ENCODE results near the gene CFAP77. TPM values are rescaled to one million over a fixed set of nuclear protein-coding genes. Genes with fewer than 3 reads are reported as not detected.

Gene CFAP77
- polyA plus RNA-seq, 3 donors, result not detected

DNA sequence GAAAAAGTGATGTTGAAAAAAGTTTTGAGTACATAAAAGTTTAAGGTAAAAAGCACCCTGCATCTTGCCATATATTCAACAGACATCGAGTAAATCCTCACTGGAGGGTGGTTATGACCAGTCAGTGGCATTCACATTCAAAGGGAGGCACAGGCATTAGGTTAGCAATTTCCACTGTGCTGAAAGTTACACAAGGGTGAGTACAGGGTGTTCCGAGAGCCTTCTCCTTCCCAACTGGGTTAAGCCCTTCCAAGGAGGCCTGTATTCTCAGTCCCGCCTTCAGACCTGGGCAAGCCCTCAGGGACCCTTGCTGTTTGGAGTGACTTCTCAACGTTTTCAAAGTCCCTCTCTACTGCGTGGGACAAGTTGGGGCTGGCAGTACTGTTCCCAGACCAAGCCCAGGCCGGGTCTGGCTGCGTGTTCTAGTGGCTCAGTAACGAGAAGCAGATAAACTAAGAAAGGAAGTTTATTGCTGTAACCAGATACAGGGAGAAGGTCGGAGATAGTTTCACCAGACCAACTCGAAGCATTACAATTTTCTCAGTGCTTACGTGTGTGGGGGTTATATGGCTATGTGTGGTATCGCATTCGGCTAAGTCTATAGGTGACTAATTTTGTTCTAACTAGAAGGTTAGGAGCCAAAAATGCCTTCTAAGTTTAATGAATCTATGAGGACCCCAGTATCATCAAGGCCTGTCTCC is 42.2 kb upstream of the CFAP77 start:
- H3K36me3 Mint-ChIP-seq, result no peaks in the 10 kb centered on the region
- H2AFZ ChIP-seq (ENCODE audit: insufficient read depth, low read depth, low read length, poor library complexity, severe bottlenecking), result peak overlapping the region; percentile 62

DNA sequence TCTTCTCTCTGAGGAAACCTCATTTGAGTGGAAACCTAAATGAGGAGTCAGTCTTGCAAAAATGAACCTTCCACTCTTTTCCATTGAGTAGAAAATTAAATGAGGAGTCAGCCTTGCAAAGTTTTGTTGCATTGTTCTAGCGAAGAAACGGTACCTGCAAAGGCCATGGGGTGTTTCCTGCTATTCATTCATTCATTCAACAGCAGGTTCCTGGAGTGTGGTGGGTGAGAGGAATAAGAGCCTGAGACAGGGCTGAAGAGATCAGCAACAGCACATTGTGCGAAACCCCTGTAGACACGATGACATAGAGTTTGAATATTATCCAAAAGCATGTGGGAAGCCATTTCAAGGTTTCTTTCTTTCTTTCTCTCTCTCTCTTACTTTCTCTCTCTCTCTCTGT is 40.6 kb upstream of the CFAP77 start:
- Mint-ChIP-seq H3K27ac (peak overlapping the region in 3 of 7 donors; percentile 2 to 94 (median 64)), H3K36me3 (peaks cover 0 to 3% of the 10 kb centered on the region in 2 donors), H3K27me3 (ENCODE audit: low read depth in 3 of 3) (peaks cover 0 to 4% (median 4%) of the 10 kb centered on the region in 3 donors), H3K4me1 (peaks cover 87% of the 10 kb centered on the region), H3K4me3 (no peak overlapping the region), H3K9me3 (peaks cover 0 to 5% (median 0%) of the 10 kb centered on the region in 7 donors)
- no peaks in the 10 kb centered on the region for H3K79me2 ChIP-seq (ENCODE audit: insufficient read depth, low read length)
- no CpG with 5 or more reads among the region's 4 CpGs for WGBS (ENCODE audit: insufficient coverage)
- no peak overlapping the region for H2AFZ ChIP-seq (ENCODE audit: insufficient read depth, low read depth, low read length, poor library complexity, severe bottlenecking)
- peaks cover 79 to 92% of the 10 kb centered on the region in 2 donors for H3K4me1 ChIP-seq (ENCODE audit: control insufficient read depth in 1 of 2, insufficient read depth in 2 of 2, low read length in 2 of 2)
- no peak for DNase-seq
- no peak overlapping the region for H3K9ac ChIP-seq (ENCODE audit: insufficient read depth, low read length, poor library complexity, severe bottlenecking)
- no peak overlapping the region for H3K4me2 ChIP-seq (replicated peaks; ENCODE audit: extremely low read depth, low read length, poor library complexity, severe bottlenecking)
- no peaks in the 10 kb centered on the region for H3K36me3 ChIP-seq (replicated peaks in 1 of 2; ENCODE audit: control insufficient read depth in 1 of 2, insufficient read depth in 2 of 2, low read length in 2 of 2)
- intact Hi-C loops (cut with micrococcal nuclease), result no loop called here
- no peak overlapping the region for H3K27ac ChIP-seq (ENCODE audit: low read depth in 1 of 2, low read length in 2 of 2)
- no peak overlapping the region for H3K4me3 ChIP-seq (replicated peaks in 1 of 3; ENCODE audit: low read depth in 2 of 3, low read length in 3 of 3)
- H3K27me3 ChIP-seq (ENCODE audit: control insufficient read depth in 2 of 2, insufficient read depth in 2 of 2, low read length in 2 of 2), result no peaks in the 10 kb centered on the region
- H4K20me1 ChIP-seq (ENCODE audit: insufficient read depth, low read length), result no peaks in the 10 kb centered on the region
- TF ChIP-seq, protein P1, sequence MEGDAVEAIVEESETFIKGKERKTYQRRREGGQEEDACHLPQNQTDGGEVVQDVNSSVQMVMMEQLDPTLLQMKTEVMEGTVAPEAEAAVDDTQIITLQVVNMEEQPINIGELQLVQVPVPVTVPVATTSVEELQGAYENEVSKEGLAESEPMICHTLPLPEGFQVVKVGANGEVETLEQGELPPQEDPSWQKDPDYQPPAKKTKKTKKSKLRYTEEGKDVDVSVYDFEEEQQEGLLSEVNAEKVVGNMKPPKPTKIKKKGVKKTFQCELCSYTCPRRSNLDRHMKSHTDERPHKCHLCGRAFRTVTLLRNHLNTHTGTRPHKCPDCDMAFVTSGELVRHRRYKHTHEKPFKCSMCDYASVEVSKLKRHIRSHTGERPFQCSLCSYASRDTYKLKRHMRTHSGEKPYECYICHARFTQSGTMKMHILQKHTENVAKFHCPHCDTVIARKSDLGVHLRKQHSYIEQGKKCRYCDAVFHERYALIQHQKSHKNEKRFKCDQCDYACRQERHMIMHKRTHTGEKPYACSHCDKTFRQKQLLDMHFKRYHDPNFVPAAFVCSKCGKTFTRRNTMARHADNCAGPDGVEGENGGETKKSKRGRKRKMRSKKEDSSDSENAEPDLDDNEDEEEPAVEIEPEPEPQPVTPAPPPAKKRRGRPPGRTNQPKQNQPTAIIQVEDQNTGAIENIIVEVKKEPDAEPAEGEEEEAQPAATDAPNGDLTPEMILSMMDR (IDR thresholded peaks at IDR 0.05), result no peak
- no peaks in the 10 kb centered on the region for H3K9me3 ChIP-seq (replicated peaks in 1 of 2; ENCODE audit: control insufficient read depth in 1 of 2, insufficient read depth in 1 of 2, low read length in 2 of 2)

More for the DNA sequence above, 42.2 kb upstream of the CFAP77 start:
- no peaks in the 10 kb centered on the region for H3K36me3 ChIP-seq (replicated peaks in 1 of 2; ENCODE audit: control insufficient read depth in 1 of 2, insufficient read depth in 2 of 2, low read length in 2 of 2)
- TF ChIP-seq, protein P1 (IDR thresholded peaks at IDR 0.05), result no peak
- no peak overlapping the region for H3K9ac ChIP-seq (ENCODE audit: insufficient read depth, low read length, poor library complexity, severe bottlenecking)
- H4K20me1 ChIP-seq (ENCODE audit: insufficient read depth, low read length), result no peaks in the 10 kb centered on the region
- Mint-ChIP-seq H3K27me3 (ENCODE audit: low read depth in 3 of 3) (peaks cover 0 to 4% (median 4%) of the 10 kb centered on the region in 3 donors), H3K9me3 (peaks cover 0 to 5% (median 0%) of the 10 kb centered on the region in 7 donors), H3K4me1 (peaks cover 76% of the 10 kb centered on the region), H3K4me3 (no peak overlapping the region), H3K27ac (peak overlapping the region; percentile 46 to 94 (median 79))
- no peaks in the 10 kb centered on the region for H3K79me2 ChIP-seq (ENCODE audit: insufficient read depth, low read length)
- H3K9me3 ChIP-seq (replicated peaks in 1 of 2; ENCODE audit: control insufficient read depth in 1 of 2, insufficient read depth in 1 of 2, low read length in 2 of 2), result no peaks in the 10 kb centered on the region
- H3K4me1 ChIP-seq (ENCODE audit: control insufficient read depth in 1 of 2, insufficient read depth in 2 of 2, low read length in 2 of 2), result peaks cover 67 to 78% of the 10 kb centered on the region in 2 donors
- peak overlapping the region; percentile 30 to 50 for H3K27ac ChIP-seq (ENCODE audit: low read depth in 1 of 2, low read length in 2 of 2)
- intact Hi-C loops (cut with micrococcal nuclease), result no loop called here
- no peaks in the 10 kb centered on the region for H3K27me3 ChIP-seq (ENCODE audit: control insufficient read depth in 2 of 2, insufficient read depth in 2 of 2, low read length in 2 of 2)
- H3K4me2 ChIP-seq (replicated peaks; ENCODE audit: extremely low read depth, low read length, poor library complexity, severe bottlenecking), result no peak overlapping the region
- DNase-seq, result no peak
- 88% methylated on average over 8 of the region's 13 CpGs for WGBS (ENCODE audit: insufficient coverage)
- no peak overlapping the region for H3K4me3 ChIP-seq (replicated peaks in 1 of 3; ENCODE audit: low read depth in 2 of 3, low read length in 3 of 3)
